ENCODE measurements around the gene SEMA3A.

The SEMA3A gene

GRCh38 chr7:84188786-84189405, 5.7 kb downstream of the SEMA3A start:
- no peaks in the 10 kb centered on the region for H3K79me2 ChIP-seq (ENCODE audit: low read length)
- H3K27ac ChIP-seq (ENCODE audit: low read length): no peak overlapping the region
- TF ChIP-seq CTCF (IDR thresholded peaks at IDR 0.05; ENCODE audit: low read depth, low read length) (peak; percentile 78), EZH2phosphoT487 (IDR thresholded peaks at IDR 0.05; ENCODE audit: low read depth) (no peak)
- H3K27me3 ChIP-seq (ENCODE audit: low read depth, low read length): no peaks in the 10 kb centered on the region
- H3K4me3 ChIP-seq (ENCODE audit: low read length): no peak overlapping the region
- no peak overlapping the region for H2AFZ ChIP-seq (ENCODE audit: low read depth, low read length)
- H3K4me2 ChIP-seq (ENCODE audit: low read length): no peak overlapping the region
- H3K36me3 ChIP-seq (replicated peaks; ENCODE audit: low read depth, low read length): no peaks in the 10 kb centered on the region
- no peak overlapping the region for H3K9ac ChIP-seq (ENCODE audit: low read length)
- H3K4me1 ChIP-seq (ENCODE audit: low read length): peaks cover 33% of the 10 kb centered on the region
- H4K20me1 ChIP-seq (ENCODE audit: insufficient read depth, low read length): no peaks in the 10 kb centered on the region
- no peaks in the 10 kb centered on the region for H3K9me3 ChIP-seq (ENCODE audit: insufficient read depth, low read length)

GRCh38 chr7:84187813-84188510, 6.6 kb downstream of the SEMA3A start:
- peak overlapping the region; percentile 23 for H3K4me3 ChIP-seq (ENCODE audit: low read length)
- no peak overlapping the region for H3K9ac ChIP-seq (ENCODE audit: low read length)
- no peaks in the 10 kb centered on the region for H3K9me3 ChIP-seq (ENCODE audit: insufficient read depth, low read length)
- H3K27ac ChIP-seq (ENCODE audit: low read length): peak overlapping the region; percentile 14; the same call in 1 of the 2 replicates
- H3K27me3 ChIP-seq (ENCODE audit: low read depth, low read length): no peaks in the 10 kb centered on the region
- H3K36me3 ChIP-seq (replicated peaks; ENCODE audit: low read depth, low read length): no peaks in the 10 kb centered on the region
- H3K4me1 ChIP-seq (ENCODE audit: low read length): peaks cover 40% of the 10 kb centered on the region
- H3K79me2 ChIP-seq (ENCODE audit: low read length): no peaks in the 10 kb centered on the region
- peak overlapping the region; percentile 66 for H3K4me2 ChIP-seq (ENCODE audit: low read length)
- no peak overlapping the region for H2AFZ ChIP-seq (ENCODE audit: low read depth, low read length)
- no peak for TF ChIP-seq CTCF (IDR thresholded peaks at IDR 0.05; ENCODE audit: low read depth, low read length)
- TF ChIP-seq EZH2phosphoT487 (IDR thresholded peaks at IDR 0.05; ENCODE audit: low read depth): no peak
- no peaks in the 10 kb centered on the region for H4K20me1 ChIP-seq (ENCODE audit: insufficient read depth, low read length)

GRCh38 chr7:84187087-84187805, 7.3 kb downstream of the SEMA3A start:
- Histone ChIP-seq H3K4me2 (ENCODE audit: low read length) (peak overlapping the region; percentile 66), H3K9ac (ENCODE audit: low read length) (no peak overlapping the region), H3K79me2 (ENCODE audit: low read length) (no peaks in the 10 kb centered on the region), H2AFZ (ENCODE audit: low read depth, low read length) (no peak overlapping the region), H3K36me3 (replicated peaks; ENCODE audit: low read depth, low read length) (no peaks in the 10 kb centered on the region), H3K9me3 (ENCODE audit: insufficient read depth, low read length) (no peaks in the 10 kb centered on the region), H3K27me3 (ENCODE audit: low read depth, low read length) (no peaks in the 10 kb centered on the region), H4K20me1 (ENCODE audit: insufficient read depth, low read length) (no peaks in the 10 kb centered on the region), H3K4me1 (ENCODE audit: low read length) (peaks cover 47% of the 10 kb centered on the region), H3K4me3 (ENCODE audit: low read length) (peak overlapping the region; percentile 17), H3K27ac (ENCODE audit: low read length) (peak overlapping the region; percentile 16; the same call in 1 of the 2 replicates)
- TF ChIP-seq EZH2phosphoT487 (IDR thresholded peaks at IDR 0.05; ENCODE audit: low read depth) (no peak), CTCF (IDR thresholded peaks at IDR 0.05; ENCODE audit: low read depth, low read length) (no peak)

GRCh38 chr7:84183741-84184140, 10.8 kb downstream of the SEMA3A start:
- peaks cover 55% of the 10 kb centered on the region for H3K4me1 ChIP-seq (ENCODE audit: low read length)
- H3K27me3 ChIP-seq (ENCODE audit: low read depth, low read length): no peaks in the 10 kb centered on the region
- no peaks in the 10 kb centered on the region for H3K9me3 ChIP-seq (ENCODE audit: insufficient read depth, low read length)
- 0 out of 2 replicates have a peak overlapping the region, but pooled peaks have one; percentile 5 for H3K4me3 ChIP-seq (ENCODE audit: low read length)
- peak overlapping the region; percentile 53 for H3K4me2 ChIP-seq (ENCODE audit: low read length)
- no peak overlapping the region for H3K9ac ChIP-seq (ENCODE audit: low read length)
- no peaks in the 10 kb centered on the region for H4K20me1 ChIP-seq (ENCODE audit: insufficient read depth, low read length)
- no peaks in the 10 kb centered on the region for H3K79me2 ChIP-seq (ENCODE audit: low read length)
- H3K36me3 ChIP-seq (replicated peaks; ENCODE audit: low read depth, low read length): no peaks in the 10 kb centered on the region
- H3K27ac ChIP-seq (ENCODE audit: low read length): no peak overlapping the region
- TF ChIP-seq CTCF (IDR thresholded peaks at IDR 0.05; ENCODE audit: low read depth, low read length): no peak
- no peak for TF ChIP-seq EZH2phosphoT487 (IDR thresholded peaks at IDR 0.05; ENCODE audit: low read depth)
- peak overlapping the region; percentile 32; the same call in 1 of the 2 replicates for H2AFZ ChIP-seq (ENCODE audit: low read depth, low read length)

All from OCI-LY3 (cell line).